ENCODE results near the gene MSI2.
"Not testable (repeated sequence)": the region's sequence is repeated elsewhere in the genome, so short reads cannot be mapped to it uniquely, and the experiment has no call there.

The MSI2 gene

DNA sequence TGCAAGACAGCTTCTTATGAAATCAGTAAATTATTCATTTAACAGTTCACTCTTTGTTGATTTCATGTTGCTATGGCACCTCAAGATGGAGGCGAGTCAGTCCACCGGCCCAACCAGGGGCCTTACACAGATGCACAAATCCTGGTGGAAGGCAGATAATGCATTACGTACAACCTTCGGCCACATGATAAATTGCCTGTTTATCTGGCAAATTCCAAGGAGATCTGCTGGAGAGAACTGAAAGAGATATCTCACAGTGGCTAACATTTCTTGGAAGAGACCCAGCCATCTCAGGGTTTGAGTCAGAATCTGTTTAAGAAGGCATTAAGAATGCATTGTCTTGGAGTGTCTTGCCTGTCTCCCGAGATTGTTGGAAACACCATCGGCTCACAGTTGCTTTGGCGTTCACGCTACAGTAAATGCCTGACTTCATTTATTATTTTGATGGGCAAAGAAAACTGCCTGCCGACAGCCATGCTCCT is 225.6 kb downstream of the MSI2 start:
- DNase-seq (ENCODE audit: low read depth in 2 of 2) = no peak

DNA sequence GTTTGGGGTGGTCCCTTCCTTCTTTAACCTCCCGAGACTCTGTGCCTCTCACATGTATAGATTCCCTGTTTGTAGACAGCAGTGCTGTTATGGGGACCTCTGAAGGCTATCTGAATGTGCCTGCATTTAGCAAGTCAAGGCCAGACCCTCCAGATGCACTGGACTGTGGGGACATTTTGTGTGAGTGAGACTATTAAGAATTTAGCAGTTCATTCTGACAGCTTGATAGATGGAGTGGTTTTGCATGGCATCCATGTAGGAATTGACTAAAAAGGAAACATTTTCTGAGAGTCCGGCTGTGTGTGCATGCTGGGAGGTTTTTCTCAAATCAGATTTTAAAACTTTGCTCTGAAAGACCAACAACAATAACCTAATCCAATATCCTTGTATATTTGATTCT is 226.3 kb downstream of the MSI2 start:
- DNase-seq (ENCODE audit: low read depth in 2 of 2) = no peak

DNA sequence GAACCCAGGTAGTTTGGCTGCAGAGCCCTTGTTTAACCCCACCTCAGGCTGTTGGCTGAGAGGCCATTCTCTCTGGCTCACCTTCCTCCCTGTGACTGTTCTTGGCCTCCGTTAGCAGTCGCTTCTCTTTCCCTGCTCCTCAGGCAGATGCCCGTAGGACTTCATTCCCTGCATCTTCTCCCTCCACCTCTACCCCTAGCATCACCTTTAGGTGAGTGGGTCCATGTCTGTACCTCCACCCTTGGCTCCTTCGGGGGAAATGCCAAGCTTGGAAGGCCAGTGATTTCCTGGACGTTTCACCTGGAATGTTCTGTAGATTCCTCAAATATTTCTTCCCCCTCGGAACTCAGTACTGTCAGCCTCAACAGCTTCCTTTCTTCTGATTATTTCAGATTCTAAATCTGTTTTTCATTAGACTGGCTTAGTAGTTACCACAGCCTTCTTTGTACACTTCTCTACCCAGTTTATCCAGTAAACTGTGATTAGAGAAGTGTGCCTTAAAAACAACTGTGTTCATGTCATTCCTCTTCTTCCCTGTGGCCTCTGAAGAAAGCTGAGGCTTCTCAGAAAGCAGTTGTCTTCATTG is 227.9 kb downstream of the MSI2 start:
- DNase-seq (ENCODE audit: low read depth in 2 of 2) = no peak

DNA sequence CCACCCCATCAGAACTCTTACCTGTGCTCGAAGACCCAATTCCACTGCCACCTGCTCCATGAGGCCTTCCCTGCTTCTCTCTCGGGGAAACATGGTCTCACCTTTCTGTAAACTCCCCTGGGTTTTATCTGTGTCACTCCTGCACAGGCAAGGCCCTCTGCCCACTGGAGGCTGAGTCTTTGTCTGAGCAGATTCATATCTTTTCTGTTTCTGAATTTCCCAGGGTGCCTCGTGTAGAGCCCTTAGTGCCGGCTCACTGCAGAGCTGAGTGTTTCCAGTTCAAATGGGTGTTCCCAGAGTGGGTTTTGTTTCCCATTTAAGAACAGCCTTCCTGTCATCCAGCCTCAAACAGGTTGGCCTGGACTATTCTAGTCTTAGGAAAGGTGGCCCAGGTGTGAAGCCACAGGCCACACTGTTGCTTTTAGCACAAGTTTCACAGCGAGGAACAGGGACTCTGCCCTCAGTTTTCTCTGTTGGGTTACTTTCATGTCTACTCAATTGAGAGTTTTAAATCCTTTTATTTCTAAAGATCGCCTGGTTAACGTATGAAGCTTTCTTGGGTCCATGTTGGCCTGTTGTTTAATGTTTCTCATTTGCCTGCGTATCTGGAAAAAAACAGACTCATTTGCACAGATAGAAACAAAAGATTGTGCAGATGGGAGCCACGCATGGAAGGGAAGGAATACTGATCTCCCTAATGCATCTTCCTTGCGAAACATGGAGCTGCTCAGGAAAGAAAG is 228.7 kb downstream of the MSI2 start:
- no peak for DNase-seq (ENCODE audit: low read depth in 2 of 2)

DNA sequence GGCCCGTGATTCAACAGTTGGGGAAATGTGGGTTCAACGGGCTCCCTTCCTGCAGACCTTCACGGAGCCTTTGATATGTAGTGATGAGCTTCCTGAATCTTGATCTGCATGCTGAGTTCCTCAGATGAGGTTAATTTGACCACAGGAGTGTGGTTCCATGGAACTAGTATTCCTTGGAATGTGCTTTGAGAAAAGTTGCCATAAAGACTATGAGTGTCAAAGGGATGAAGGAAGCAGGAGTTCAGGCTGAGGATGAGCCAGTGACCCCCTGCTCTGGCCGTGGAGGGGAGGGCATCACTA is 229.2 kb downstream of the MSI2 start:
- DNase-seq (ENCODE audit: low read depth in 2 of 2) = no peak

DNA sequence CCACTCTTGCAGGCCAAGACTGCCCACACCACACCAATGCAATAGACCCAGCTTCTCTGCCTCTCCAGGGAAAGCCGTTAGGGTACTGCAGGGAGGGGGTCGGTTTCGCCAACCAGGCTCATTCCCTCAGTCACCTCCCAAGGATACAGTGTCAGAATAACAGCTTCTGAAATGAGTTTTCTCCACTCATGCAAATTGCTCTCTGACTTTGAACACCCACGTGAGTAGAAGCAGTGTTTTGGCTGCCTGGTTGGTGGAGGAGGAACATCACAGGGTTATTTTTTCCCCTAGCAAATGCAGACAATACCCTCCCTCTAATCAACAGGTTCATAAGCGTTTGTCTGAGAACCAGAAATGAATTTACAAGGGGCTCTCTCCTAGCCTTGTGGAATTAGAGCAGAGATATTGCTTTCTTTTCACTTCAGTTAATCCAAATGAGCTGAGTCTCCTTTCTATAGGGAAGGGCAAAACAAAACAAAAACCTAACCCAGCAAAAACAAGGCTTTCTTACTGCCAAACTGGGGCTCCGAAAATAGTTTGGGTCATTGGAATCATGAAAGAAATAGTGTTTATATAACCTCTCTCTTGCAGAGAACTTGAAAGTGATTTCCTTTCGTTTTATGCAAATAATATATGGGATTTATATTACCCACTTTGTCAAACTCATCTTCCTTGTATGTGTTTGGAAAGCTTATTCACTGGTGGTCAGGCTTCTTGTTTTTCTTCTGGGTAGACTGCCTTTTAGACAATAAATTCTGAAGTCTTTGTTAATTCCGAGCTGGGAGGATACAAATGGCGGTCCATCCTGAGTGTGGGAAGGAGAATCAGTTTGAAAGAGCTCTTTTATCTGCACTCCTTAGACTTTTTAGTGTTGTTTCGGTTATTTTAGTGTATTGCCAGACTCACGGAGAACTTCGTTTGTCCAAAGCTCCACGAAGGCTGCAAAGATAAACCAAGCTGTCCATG is 229.9 kb downstream of the MSI2 start:
- no peak for DNase-seq (ENCODE audit: low read depth in 2 of 2)

DNA sequence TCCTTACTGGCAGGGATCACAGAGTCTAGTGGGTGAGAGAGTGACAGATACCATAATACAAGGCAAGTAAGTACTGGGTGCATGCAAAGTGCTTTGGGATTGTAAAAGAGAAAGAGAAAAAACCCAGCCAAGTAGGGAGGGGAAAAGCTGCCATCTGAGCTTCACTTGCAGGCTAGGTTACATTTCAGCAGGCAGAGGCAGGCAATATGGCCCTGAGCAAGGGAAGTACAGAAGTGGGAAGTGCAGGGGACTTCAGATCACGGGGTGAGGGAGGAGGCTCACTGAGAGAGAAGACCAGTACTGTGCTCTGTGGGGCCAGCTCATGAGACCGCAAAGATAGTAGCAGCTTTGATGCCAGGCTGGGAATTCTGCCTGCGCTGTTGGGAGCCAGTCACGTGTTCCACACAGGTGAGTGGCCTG is 230.6 kb downstream of the MSI2 start:
- DNase-seq (ENCODE audit: low read depth in 2 of 2) = no peak

DNA sequence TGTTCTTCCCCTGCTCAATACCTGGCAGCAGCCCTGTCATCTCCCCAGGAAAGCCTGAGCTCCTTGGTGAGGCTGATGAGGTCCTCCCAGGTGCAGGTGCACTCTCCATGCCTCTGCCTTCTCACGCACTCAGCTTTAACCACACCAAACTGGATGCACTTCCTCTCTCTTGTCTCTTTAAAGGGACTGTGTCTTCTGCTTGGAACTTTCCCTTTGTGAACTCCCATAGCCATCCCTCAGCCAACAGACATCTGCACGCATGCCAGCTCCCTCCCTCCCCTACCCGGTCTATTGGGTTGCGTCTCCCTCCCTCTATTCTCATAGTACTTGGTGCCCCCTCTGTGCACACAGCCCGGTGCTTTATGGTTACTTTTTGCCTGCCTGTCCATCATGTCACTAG is 231.2 kb downstream of the MSI2 start:
- DNase-seq (ENCODE audit: low read depth in 2 of 2) = no peak

DNA sequence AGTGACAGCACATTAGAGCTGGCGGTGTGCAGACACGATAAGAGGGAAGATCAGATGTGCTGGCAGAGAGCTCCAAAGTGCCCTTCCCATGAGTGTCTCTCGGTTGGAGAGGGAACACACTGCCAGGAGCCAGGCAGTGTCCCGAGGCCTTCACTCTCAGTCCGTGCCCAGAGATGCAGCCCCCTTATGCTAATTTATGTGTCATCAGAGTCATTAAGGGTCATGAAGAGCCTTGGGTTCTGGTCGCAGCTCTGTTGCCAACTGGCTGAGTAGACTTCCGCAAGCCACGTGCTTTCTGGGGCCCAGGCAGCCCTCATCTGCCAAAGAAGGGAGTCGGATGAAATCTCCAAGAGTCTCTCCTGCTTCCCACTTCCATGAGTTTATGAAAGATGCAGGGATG is 232.5 kb downstream of the MSI2 start:
- no peak for DNase-seq (ENCODE audit: low read depth in 2 of 2)

DNA sequence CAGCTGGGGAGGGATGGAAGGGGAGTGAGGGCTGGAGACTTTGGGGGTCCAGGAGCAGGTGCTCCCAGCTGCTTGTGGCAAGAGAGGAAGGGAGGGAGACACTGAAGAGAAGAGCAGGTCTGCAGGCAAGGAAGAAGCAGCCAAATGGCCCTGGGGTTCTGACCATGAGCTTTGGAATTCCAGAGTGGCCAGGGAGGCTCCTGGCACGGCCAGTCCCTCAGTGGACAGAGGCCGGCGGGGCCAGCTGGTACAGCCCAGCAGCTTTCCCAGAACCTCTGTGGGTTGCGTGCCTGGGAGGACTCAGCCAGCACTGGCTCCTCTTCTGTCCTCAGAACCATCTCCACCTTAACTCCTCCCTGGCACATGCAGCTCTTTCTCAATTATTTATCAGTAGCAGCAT is 233.0 kb downstream of the MSI2 start:
- no peak for DNase-seq (ENCODE audit: low read depth in 2 of 2)

DNA sequence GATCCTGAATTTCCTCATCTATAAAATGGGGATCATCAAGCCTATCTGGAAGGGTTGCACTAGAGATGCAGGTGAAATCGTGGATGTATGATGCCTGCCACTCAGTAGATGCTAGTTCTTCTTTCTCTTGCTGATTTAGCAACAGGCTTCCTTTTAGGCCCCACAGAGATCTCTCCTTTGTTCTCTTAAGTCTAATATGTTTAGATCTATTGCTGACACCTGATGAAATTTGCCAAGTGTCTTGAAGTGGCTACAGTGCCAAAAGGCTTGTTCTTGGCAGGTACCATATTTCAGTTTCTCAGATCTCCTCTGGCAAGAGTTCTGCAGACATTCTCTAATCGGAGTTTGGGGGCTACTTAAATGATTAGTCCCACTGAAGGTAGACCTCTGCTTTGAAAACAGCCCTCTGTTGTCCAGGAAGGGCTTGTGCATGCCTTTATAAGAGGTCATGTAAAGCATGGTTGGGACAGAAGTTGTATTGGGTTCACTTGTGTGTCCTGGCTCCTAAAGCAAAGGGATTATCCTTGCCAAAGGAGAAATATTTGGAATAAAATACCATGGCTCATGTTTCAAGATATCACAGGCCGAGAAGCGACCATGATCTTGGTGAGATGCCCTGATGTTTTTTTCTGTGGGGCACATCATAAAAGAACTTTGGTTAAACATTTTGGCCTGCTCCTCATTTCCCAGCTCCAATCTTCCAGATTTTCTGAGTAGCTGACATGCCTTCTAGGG is 234.0 kb downstream of the MSI2 start:
- DNase-seq (ENCODE audit: low read depth in 2 of 2) = no peak

DNA sequence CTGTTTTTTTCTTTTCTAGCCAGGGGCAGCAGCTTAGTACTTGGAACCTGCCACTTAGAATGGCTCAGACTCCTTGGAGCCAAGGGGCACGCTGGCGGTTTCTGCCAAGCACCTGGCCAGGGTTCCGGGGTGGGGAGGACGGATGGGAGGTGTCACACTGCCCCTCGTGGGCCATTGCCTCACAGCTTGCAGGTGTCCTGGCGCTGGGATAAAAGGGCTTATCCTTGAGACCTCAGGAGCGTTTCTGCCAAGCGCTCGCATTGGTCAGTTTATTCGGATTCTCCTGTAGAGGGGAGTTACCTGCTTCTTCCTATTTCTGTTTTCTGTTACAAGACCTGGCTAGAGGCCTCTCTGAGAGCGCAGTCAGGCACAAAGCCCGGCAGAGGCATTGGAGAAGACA is 234.6 kb downstream of the MSI2 start:
- DNase-seq (ENCODE audit: low read depth in 2 of 2) = no peak

DNA sequence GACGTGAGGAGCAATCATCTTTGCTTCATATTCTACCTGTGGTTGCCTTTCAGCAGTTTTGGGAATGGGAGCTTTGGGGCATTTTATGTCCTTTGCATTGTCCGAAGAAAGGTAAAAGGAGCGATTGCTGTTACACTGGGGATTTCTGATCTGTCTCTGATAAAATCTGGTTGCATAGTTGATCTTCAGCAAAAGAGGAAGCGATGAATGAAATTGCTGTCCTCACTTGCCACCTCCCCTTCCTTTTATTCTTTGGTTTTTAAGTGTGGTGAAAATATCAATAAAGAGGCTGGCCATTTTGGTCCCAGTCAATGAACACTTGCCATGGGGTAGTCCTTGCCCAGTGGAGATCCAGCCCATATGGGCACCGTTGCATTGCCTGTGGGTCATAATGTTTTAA is 236.8 kb downstream of the MSI2 start:
- DNase-seq (ENCODE audit: low read depth in 2 of 2) = no peak

DNA sequence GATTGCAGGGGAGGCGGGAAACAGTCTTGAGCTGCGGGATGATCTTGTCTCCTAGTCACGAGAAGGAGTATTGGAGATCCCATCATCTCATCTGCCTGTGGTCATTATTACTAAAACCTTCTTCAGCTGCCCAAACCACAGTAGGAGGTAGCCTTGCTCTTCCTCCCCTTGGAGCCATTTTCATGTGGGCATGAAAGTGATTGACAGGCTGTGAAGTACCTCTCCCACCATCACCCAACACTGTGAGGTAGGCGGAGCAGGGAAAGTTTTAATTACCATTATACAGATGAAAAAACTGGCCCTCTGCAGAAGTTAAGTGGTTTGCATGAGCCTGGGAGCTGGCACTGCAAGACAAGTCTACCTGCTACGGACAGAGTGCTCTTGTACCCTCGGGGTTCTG is 237.3 kb downstream of the MSI2 start:
- DNase-seq (ENCODE audit: low read depth in 2 of 2) = no peak

DNA sequence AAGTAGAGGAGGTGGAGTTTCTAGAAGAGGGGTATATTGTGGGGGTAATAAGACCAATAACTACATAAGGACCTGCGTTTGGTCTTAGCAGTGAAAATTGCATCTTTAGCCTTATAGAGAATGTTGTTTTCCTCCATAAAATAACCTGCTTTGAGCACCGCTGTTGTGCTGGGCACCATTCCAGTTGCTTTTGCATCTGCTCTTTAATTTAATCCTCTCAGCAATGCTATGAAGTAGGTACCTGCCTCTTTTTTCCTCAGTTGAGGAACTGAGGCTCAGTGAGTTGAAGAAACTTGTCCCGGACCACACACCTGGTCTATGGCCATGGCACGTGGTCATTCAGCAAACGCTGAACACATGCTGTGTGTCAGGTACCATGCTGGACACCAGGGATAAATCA is 238.1 kb downstream of the MSI2 start:
- no peak for DNase-seq (ENCODE audit: low read depth in 2 of 2)

DNA sequence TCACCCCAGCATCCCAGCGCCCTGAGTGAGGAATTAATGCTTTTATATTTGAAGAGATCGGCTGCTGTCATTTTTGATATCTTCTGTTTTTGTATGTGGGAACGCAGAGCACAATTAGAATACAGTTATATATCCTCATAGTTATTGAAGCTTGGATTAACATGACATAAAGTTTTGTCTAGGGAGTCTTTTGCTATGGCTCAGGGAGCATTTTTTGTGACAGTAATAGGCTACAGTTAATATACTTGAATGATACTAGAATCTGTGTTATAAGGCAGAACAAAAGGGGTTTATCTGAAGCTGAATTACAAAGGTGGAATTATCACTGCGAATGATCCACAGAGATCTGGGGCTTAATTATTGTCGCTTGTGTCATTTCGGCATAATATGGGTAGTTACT is 239.4 kb downstream of the MSI2 start:
- DNase-seq (ENCODE audit: low read depth in 2 of 2) = no peak

DNA sequence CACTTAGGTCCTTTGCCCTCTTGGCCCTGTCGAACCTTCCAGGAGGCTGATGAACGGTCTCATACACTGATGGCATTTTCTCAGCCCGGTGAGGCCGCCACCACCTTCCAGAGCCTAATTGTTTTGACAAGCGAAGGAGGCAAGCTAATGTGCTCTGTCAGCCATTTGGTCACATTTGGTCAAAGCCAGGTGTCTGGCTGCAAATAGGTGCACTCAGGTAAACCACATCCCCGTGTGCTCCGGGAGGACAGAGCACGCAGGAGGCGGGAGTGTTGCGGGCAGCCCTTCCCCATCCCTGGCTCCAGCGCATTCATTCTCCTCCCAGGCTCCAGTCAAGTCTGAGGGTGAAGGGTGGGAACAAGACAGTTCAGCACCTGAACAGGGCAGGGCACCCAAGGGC is 240.1 kb downstream of the MSI2 start:
- DNase-seq (ENCODE audit: low read depth in 2 of 2) = no peak

DNA sequence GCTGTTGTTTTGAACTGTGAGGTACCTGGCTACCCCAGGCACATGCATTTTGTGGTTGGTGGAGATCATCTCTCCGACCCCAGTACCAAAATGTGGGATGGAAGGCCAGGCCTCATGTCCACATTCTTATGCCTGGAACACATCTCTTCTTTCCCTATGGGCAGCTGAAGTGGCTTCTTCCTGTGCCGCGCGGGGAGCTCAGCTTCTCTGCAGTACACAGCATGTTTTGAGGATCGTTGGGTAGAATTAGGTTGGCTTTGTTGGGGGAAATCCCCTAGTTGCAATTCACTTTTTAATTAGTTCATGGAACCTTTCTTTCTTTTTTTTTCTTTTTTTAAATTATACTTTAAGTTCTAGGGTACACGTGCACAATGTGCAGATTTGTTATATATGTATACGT is 242.1 kb downstream of the MSI2 start:
- no peak for DNase-seq (ENCODE audit: low read depth in 2 of 2)

DNA sequence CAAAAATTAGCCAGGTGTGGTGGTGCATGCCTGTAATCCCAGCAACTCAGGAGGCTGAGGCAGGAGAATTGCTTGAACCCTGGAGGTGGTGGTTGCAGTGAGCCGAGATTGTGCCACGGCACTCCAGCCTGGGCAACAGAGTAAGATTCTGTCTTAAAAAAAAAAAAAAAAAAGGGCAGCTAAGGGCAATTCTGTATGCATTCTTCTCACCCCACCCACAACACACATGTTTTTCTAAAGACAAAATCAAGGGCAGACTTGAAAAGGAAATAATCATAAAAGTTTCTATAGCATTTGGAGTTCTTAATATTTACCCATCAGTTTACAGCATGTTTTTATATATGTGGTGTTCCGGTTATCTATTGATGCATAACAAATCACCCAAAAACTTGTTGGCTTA is 242.9 kb downstream of the MSI2 start:
- DNase-seq (ENCODE audit: low read depth in 2 of 2) = not testable (repeated sequence)

DNA sequence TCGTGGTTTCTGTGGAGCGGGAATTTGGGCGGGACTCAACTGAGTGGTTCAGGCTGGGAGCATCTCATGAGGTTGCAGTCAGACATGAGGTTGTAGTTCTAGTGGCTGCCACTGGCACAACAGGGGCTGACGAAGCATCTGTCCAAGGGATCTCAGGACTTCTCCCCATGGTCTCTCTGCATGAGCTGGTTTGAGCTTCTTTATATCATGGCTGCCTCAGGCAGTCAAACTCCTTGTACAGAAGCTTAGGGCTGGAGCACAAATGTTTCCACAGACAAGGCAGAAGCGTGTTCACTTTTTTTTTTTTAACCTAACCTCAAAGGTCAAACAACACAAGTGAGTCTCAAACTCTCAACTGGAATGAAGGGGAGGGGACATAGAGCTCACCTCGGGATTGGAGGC is 243.3 kb downstream of the MSI2 start:
- DNase-seq (ENCODE audit: low read depth in 2 of 2) = no peak

DNA sequence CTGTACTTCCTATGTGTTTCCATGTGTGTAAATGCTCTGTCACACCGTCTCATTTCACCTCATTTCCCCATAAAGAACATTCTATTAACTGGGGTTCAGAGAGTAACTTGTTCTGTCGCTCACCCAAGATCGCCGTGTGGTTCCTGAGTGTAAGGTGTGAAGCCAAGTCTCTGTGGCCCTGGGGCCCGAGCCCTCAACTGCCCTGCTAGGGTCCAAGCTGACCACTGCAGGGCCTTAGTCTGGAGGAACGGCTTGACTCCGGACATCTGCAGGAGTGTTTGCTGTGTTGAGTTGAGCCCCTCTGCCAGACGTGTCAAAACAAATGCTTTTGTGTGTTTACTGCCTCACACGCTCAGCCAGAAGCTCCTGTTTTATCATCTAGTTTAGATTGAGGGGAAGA is 244.7 kb downstream of the MSI2 start:
- DNase-seq (ENCODE audit: low read depth in 2 of 2) = no peak

DNA sequence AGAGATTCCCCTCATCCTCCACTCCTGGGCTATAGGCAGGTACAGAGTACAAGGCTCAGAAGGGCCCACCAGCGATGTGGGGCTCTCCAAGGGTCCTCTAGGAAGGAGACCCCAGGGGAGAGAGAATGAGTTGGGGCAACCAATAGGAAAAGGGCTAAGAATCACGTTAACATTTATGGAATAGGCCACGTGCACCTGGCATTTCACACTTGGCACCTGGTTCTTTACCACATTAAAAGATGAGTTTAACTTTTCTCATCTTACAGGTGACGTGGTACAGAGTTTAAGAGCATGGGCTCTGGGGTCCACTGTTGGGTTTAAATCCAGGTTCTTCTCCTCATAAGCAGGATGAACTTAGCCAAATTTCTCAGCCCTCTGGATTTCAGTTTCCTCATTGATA is 245.7 kb downstream of the MSI2 start:
- no peak for DNase-seq (ENCODE audit: low read depth in 2 of 2)

Data from stimulated activated CD8-positive, alpha-beta memory T cell treated with anti-CD3 and anti-CD28 coated beads, Interleukin-7, amount 100 ng/mL, for 4 hours (primary cell).